Measurements from ENCODE around the gene TWF2.

TWF2 gene

GRCh38 chr3:52257911-52258310, 19.0 kb upstream of the TWF2 start:
- DNase-seq (ENCODE audit: low spot score), result no peak

- DNase-seq (ENCODE audit: low spot score), result no peak
These were observed 17.7 kb upstream of the TWF2 start for GRCh38 chr3:52256622-52257021.

GRCh38 chr3:52256159-52256558, 17.2 kb upstream of the TWF2 start:
- no peak for DNase-seq (ENCODE audit: low spot score)

- DNase-seq (ENCODE audit: low spot score), result no peak
These were observed 15.7 kb upstream of the TWF2 start for GRCh38 chr3:52254608-52255007.

GRCh38 chr3:52253314-52254304, 14.7 kb upstream of the TWF2 start:
- peak; percentile 87 for DNase-seq (ENCODE audit: low spot score)

- no peak for DNase-seq (ENCODE audit: low spot score)
These were observed 11.2 kb upstream of the TWF2 start for GRCh38 chr3:52250122-52250521.

- no peak for DNase-seq (ENCODE audit: low spot score)
These were observed 10.7 kb upstream of the TWF2 start for GRCh38 chr3:52249683-52250082.

GRCh38 chr3:52248816-52249547, 10.0 kb upstream of the TWF2 start:
- no peak for DNase-seq (ENCODE audit: low spot score)

GRCh38 chr3:52248165-52248541, 9.2 kb upstream of the TWF2 start:
- DNase-seq (ENCODE audit: low spot score), result no peak

- no peak for DNase-seq (ENCODE audit: low spot score)
These were observed 8.6 kb upstream of the TWF2 start for GRCh38 chr3:52247409-52248164.

- no peak for DNase-seq (ENCODE audit: low spot score)
These were observed 7.9 kb upstream of the TWF2 start for GRCh38 chr3:52246728-52247408.

- DNase-seq (ENCODE audit: low spot score), result no peak
These were observed 7.3 kb upstream of the TWF2 start for GRCh38 chr3:52246264-52246620.

- no peak for DNase-seq (ENCODE audit: low spot score)
These were observed 6.6 kb upstream of the TWF2 start, which contains the start of gene PPM1M for GRCh38 chr3:52245322-52246263. TSS of gene PPM1M (plus strand) at chr3:52245759. CDS start at chr3:52245825, 66 bp downstream.

GRCh38 chr3:52243791-52244628, 5.1 kb upstream of the TWF2 start:
- peak; percentile 83 for DNase-seq (ENCODE audit: low spot score)

- no peak for DNase-seq (ENCODE audit: low spot score)
These were observed 3.1 kb upstream of the TWF2 start for GRCh38 chr3:52242039-52242438.

GRCh38 chr3:52240886-52241370, 2.0 kb upstream of the TWF2 start:
- no peak for DNase-seq (ENCODE audit: low spot score)

GRCh38 chr3:52240059-52240885, 1.3 kb upstream of the TWF2 start:
- peak; percentile 80 for DNase-seq (ENCODE audit: low spot score)

GRCh38 chr3:52238193-52238760, 681 bp downstream of the TWF2 start:
- no peak for DNase-seq (ENCODE audit: low spot score)
